G401 (cell line): ENCODE data around the gene CD300C. TPM values are rescaled to one million over a fixed set of nuclear protein-coding genes. Genes with fewer than 3 reads are reported as not detected.
"Not testable (repeated sequence)": the region's sequence is repeated elsewhere in the genome, so short reads cannot be mapped to it uniquely, and the experiment has no call there.

Source experiments
- DNase-seq: peaks from one replicate; pipeline ENCODE4 v3.0.0-alpha.2; 2015; ENCODE audit warnings: low spot score
- in situ Hi-C: cut with HindIII; loops from 2 replicates; pipeline ENCODE4 v1.10.0; 2016; ENCODE audit warnings: low sequenced_read_pairs, mixed read lengths
- total RNA-seq: library from RNA; depleted of rRNA; stranded (reverse); fragments of >200 nt; shearing (Covaris generic); gene quantifications from 2 replicates; pipeline ENCODE4 v1.2.3, GENCODE V29; 2014; rRNA removed

Gene CD300C
- total RNA-seq = not detected in 2 replicates

GRCh38 chr17:74545843-74546230 lies at the start of gene CD300C:
TSS of gene CD300C (minus strand) at chr17:74546115. CDS start at chr17:74545782, 333 bp downstream.
- DNase-seq = no peak
- in situ Hi-C loops = no loop called here

GRCh38 chr17:74595037-74595750 lies 49.3 kb upstream of the CD300C start:
- DNase-seq = no peak
- in situ Hi-C loops = no loop called here

- in situ Hi-C loops = no loop called here
- no peak for DNase-seq
Measured at GRCh38 chr17:74592087-74592990, 46.4 kb upstream of the CD300C start, which contains the start of gene CD300LD. TSS of gene CD300LD (minus strand) at chr17:74592283. CDS start at chr17:74592202, 81 bp downstream.

GRCh38 chr17:74591503-74591902 lies 45.6 kb upstream of the CD300C start:
- DNase-seq = no peak
- in situ Hi-C loops = no loop called here

- in situ Hi-C loops = no loop called here
- no peak for DNase-seq
Measured at GRCh38 chr17:74585711-74586110, 39.8 kb upstream of the CD300C start.

- DNase-seq = no peak
- in situ Hi-C loops = no loop called here
Measured at GRCh38 chr17:74584292-74585060, 38.6 kb upstream of the CD300C start.

GRCh38 chr17:74582633-74583032 lies 36.7 kb upstream of the CD300C start:
- DNase-seq = no peak
- in situ Hi-C loops = no loop called here

- in situ Hi-C loops = no loop called here
- DNase-seq = no peak
Measured at GRCh38 chr17:74579900-74580299, 34.0 kb upstream of the CD300C start.

- in situ Hi-C loops = no loop called here
Measured at GRCh38 chr17:74578979-74579378, 33.1 kb upstream of the CD300C start.

GRCh38 chr17:74574489-74575142 lies 28.7 kb upstream of the CD300C start:
- no peak for DNase-seq
- in situ Hi-C loops = no loop called here

More at GRCh38 chr17:74578979-74579378, 33.1 kb upstream of the CD300C start:
- DNase-seq = no peak

GRCh38 chr17:74573635-74574034 lies 27.7 kb upstream of the CD300C start:
- DNase-seq, in situ Hi-C loops: not testable (repeated sequence)

- DNase-seq = no peak
- in situ Hi-C loops = no loop called here
Measured at GRCh38 chr17:74573169-74573568, 27.3 kb upstream of the CD300C start.

GRCh38 chr17:74571621-74572270 lies 25.8 kb upstream of the CD300C start:
- no peak for DNase-seq
- in situ Hi-C loops = no loop called here

- peak; percentile 53 for DNase-seq
- in situ Hi-C loops = no loop called here
Measured at GRCh38 chr17:74569020-74570003, 23.4 kb upstream of the CD300C start.

GRCh38 chr17:74568106-74568873 lies 22.4 kb upstream of the CD300C start:
- in situ Hi-C loops = no loop called here
- no peak for DNase-seq

- in situ Hi-C loops = no loop called here
Measured at GRCh38 chr17:74567397-74567796, 21.5 kb upstream of the CD300C start, which contains the start of gene CD300H. TSS of gene CD300H (minus strand) at chr17:74567509.

More at GRCh38 chr17:74567397-74567796, 21.5 kb upstream of the CD300C start, which contains the start of gene CD300H:
- peak; percentile 89 for DNase-seq
